GM23338 (cell line): ENCODE measurements around the gene LPAR6.

Source experiments
- CREB1 ChIP-seq: fragments of 250-450 bp; sonication (Bioruptor Pico); IDR thresholded peaks from 2 replicates; pipeline ENCODE4 v1.5.0; 2020; ENCODE audit warnings: low read depth, mild to moderate bottlenecking, moderate library complexity
- EZH2 ChIP-seq: fragments of 200-600 bp; sonication (generic); IDR thresholded peaks from one replicate; pipeline ENCODE4 v1.8.0; 2017; ENCODE audit warnings: antibody characterized with exemption, mild to moderate bottlenecking, low read depth; ENCODE audit not compliant: unreplicated experiment
- EZH2phosphoT487 ChIP-seq: fragments of 200-600 bp; sonication (generic); IDR thresholded peaks from one replicate; pipeline ENCODE4 v1.8.1; 2018; ENCODE audit warnings: antibody characterized with exemption; ENCODE audit not compliant: unreplicated experiment
- JUNB ChIP-seq: IDR thresholded peaks from one replicate; pipeline ENCODE4 v1.6.1; 2016; ENCODE audit warnings: antibody characterized with exemption; ENCODE audit not compliant: unreplicated experiment
- NANOG ChIP-seq: IDR thresholded peaks from 2 replicates; pipeline ENCODE4 v1.6.1; 2016; ENCODE audit warnings: antibody characterized with exemption, borderline replicate concordance
- POLR2AphosphoS5 ChIP-seq: IDR thresholded peaks from 2 replicates; pipeline ENCODE4 v1.6.1; 2016; ENCODE audit warnings: antibody characterized with exemption, low read depth
- REST ChIP-seq: IDR thresholded peaks from one replicate; pipeline ENCODE4 v1.6.1; 2018; ENCODE audit warnings: antibody characterized with exemption; ENCODE audit not compliant: unreplicated experiment
- ZNF114 ChIP-seq: fragments of 250-450 bp; sonication (Bioruptor Pico); IDR thresholded peaks from 2 replicates; pipeline ENCODE4 v1.5.0; 2020; ENCODE audit warnings: mild to moderate bottlenecking, moderate library complexity
- TF ChIP-seq, protein P1 (sequence below), 2 experiments: fragments of 200-600 bp in 1 of 2; sonication (generic) in 1 of 2; conservative IDR thresholded peaks; 2 replicates each; pipeline versions ENCODE4 v1.5.1 to v1.6.1; 2016 to 2017; ENCODE audit warnings: antibody characterized with exemption in 2 of 2, low read depth in 2 of 2, mild to moderate bottlenecking in 2 of 2, moderate library complexity in 1 of 2
- TF ChIP-seq, protein P2 (sequence below): IDR thresholded peaks from 2 replicates; pipeline ENCODE4 v1.6.1; 2016; ENCODE audit warnings: antibody characterized with exemption

- TF ChIP-seq REST (no peak), EZH2phosphoT487 (no peak), POLR2AphosphoS5 (no peak), CREB1 (CRISPR knock-in tag) (no peak), EZH2 (no peak), JUNB (no peak), ZNF114 (CRISPR knock-in tag) (no peak), NANOG (no peak)
- TF ChIP-seq, protein P1, sequence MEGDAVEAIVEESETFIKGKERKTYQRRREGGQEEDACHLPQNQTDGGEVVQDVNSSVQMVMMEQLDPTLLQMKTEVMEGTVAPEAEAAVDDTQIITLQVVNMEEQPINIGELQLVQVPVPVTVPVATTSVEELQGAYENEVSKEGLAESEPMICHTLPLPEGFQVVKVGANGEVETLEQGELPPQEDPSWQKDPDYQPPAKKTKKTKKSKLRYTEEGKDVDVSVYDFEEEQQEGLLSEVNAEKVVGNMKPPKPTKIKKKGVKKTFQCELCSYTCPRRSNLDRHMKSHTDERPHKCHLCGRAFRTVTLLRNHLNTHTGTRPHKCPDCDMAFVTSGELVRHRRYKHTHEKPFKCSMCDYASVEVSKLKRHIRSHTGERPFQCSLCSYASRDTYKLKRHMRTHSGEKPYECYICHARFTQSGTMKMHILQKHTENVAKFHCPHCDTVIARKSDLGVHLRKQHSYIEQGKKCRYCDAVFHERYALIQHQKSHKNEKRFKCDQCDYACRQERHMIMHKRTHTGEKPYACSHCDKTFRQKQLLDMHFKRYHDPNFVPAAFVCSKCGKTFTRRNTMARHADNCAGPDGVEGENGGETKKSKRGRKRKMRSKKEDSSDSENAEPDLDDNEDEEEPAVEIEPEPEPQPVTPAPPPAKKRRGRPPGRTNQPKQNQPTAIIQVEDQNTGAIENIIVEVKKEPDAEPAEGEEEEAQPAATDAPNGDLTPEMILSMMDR (conservative IDR thresholded peaks at IDR 0.05; ENCODE audit: low read depth in 2 of 2): no peak
- TF ChIP-seq, protein P2, sequence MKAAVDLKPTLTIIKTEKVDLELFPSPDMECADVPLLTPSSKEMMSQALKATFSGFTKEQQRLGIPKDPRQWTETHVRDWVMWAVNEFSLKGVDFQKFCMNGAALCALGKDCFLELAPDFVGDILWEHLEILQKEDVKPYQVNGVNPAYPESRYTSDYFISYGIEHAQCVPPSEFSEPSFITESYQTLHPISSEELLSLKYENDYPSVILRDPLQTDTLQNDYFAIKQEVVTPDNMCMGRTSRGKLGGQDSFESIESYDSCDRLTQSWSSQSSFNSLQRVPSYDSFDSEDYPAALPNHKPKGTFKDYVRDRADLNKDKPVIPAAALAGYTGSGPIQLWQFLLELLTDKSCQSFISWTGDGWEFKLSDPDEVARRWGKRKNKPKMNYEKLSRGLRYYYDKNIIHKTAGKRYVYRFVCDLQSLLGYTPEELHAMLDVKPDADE: no peak
These were observed 12.0 kb downstream of the LPAR6 start for GRCh38 chr13:48400850-48401291.
